GM12801 (cell line): ENCODE results near the gene ARNT2.

Source experiments
- TF ChIP-seq, protein P1 (sequence below): IDR thresholded peaks from one replicate; pipeline ENCODE4 v1.5.1; 2011; ENCODE audit warnings: control low read depth; ENCODE audit not compliant: insufficient read length; ENCODE audit errors: extremely low read depth

ARNT2 gene

DNA sequence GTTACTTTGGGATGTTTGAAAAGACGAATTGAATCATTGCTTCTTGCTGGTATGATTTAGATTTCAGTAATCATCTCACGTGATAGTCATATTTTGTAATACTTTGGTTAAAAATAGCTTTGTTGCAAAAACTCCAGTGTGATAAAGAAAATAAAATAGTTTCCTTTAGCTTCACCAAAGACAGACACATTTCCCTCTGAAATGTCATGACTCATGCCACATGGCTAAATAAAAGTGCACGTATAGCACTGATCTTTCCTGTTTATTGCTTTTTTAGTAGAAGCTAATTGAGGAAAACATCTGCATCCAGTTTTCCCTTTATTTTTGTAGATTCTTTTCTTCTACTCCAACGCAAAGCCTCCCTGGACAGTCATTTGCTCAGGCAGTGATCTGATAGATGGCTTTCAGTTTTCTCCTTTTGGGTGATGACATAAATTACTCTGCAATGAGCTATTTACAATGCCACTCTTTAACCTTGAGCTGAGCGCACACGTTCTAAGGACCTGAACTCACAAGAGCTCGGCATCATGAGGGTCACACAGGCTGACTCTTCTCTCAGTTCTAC, 84.9 kb downstream of the ARNT2 start:
- TF ChIP-seq, protein P1, sequence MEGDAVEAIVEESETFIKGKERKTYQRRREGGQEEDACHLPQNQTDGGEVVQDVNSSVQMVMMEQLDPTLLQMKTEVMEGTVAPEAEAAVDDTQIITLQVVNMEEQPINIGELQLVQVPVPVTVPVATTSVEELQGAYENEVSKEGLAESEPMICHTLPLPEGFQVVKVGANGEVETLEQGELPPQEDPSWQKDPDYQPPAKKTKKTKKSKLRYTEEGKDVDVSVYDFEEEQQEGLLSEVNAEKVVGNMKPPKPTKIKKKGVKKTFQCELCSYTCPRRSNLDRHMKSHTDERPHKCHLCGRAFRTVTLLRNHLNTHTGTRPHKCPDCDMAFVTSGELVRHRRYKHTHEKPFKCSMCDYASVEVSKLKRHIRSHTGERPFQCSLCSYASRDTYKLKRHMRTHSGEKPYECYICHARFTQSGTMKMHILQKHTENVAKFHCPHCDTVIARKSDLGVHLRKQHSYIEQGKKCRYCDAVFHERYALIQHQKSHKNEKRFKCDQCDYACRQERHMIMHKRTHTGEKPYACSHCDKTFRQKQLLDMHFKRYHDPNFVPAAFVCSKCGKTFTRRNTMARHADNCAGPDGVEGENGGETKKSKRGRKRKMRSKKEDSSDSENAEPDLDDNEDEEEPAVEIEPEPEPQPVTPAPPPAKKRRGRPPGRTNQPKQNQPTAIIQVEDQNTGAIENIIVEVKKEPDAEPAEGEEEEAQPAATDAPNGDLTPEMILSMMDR = no peak

DNA sequence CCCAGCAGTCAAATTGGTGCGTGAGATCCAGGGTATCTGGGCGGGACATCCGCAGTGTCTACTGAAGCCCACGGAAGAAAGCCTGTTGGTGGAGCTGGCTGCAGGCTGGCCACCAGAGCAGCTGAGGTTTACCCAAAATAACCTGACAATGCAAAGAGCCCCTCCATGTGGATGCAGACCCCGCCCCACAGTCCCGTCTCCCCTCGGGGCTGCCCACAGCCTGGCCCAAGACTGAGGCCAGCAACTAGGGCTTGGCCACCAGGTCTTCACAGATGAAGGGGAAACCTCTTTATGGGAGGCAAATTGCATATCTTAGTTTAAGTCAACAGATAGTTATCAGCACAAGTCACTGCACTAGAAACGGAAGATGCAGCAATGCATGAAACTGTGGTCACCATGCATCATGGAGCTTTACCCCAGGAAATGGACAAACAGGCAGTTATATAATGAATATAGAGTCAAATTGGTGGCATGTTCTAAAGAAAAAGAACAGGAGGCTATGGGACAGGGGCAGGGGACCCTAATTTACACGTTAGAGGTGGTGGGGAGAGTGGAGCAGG, 86.3 kb downstream of the ARNT2 start:
- TF ChIP-seq, protein P1 = no peak

DNA sequence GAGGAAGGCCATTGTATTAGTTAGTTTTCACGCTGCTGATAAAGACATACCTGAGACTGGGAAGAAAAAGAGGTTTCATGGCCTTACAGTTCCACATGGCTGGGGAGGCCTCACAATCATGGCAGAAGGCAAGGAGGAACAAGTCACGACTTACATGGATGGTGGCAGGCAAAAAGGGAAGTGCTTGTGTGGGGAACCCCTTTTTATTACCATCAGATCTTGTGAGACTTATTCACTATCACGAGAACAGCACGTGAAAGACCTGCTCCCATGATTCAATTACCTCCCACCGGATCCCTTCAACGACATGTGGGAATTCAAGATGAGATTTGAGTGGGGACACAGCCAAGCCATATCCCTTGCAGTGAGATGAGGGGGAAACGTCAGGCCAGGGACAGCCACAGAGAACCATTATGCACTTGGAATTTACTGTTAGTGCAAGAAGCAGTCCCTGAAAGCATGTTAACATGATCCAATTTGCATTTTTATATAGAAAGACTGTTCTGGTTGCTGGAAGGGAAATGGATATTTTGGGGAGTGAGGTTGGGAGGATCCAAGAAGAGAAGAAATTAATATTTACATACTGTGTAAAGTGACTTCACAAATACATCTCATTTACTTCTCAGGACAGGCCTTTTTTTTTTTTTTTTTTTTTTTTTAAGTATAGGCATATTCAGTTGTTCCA, 87.1 kb downstream of the ARNT2 start:
- TF ChIP-seq, protein P1 = no peak

DNA sequence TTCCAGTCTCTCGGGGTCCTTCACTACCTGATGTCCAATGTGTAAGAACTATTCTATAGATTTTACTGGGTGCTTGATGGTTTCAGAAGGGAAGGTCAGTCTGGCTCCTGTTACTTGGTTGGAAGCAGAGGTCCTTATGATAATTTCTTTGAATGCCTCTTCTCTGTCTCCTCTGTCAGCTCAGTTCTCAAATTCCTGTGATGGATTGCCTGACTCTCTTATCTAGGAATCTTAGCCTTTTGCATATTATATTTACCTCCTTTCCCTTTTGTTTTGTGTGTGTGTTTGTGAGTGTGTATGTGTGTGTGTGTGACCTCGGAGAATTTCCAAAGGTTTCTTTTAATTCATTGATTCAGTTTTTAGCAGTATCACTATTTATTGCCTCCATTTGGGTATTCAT, 88.2 kb downstream of the ARNT2 start:
- TF ChIP-seq, protein P1 = no peak

DNA sequence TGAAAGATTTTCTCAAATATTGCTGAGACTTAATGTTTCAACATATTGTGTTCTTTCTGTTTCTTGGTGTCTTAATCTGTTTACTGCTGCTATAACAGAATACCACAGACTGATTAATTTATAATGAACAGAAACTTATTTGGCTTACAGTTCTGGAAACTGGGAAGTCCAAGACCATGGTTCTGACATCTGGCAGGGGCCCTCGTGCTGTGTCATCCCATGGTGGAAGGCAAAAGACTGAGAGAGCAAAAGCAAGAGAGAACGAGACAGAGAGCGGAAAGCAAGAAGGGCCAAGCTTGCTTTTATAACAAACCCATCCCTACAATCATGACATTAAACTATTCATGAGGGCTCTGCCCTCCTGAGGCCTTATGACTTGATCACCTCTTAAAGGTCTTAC, 88.7 kb downstream of the ARNT2 start:
- TF ChIP-seq, protein P1 = no peak

DNA sequence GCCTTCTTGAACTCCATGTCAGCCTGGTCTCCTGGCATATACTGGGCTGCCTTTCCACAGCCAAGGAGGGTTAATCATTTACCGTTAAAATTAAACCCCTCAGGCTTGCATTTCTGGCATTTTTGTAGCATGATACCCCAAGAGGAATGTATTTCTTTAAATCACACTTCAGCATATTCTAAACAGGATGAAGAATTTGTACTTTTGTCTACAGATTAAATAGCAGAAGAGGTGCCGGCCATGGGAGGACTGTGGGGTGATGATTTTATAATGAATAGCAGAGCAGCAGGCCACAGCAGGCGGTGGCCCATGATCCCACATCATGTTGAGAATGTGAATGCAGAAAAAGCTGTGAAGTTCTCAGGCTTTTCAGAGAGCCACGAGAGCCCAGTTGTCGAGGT, 90.2 kb downstream of the ARNT2 start:
- TF ChIP-seq, protein P1 = no peak

DNA sequence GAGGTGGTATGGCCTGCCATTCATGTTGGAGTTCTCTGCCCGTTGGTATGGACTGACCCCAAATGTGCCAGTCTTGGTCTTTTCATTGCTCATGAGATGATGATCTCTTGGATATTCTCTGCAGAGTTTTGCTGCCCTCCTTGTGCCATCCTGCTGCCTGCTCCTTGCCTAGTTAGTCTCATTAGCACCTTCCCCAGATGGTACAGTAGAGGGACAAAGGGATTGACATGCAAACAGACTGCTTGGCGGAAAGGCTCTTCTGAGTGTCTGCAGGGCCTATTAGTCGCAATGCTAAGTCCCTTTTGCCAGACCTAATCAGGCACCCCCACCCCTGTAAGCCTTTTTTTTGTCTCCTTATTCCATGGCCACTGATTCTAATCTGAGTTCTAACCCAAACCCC, 90.6 kb downstream of the ARNT2 start:
- TF ChIP-seq, protein P1 = no peak
